Keratinocyte (primary cell): ENCODE measurements around the gene SH3PXD2B. TPM values are rescaled to one million over a fixed set of nuclear protein-coding genes. Genes with fewer than 3 reads are reported as not detected.

Experiments
- DNase-seq: peaks from one replicate; pipeline ENCODE4 v3.0.0-alpha.2; 2011; ENCODE audit warnings: low read depth, missing footprints, low spot score
- FAIRE-seq: peaks from 2 replicates; lab custom pipeline; 2011; peaks lifted over from hg19 to GRCh38; lab: Jason Lieb, UNC
- H2AFZ ChIP-seq: 2 replicates; pipeline ENCODE4 v1.6.0; 2012; ENCODE audit warnings: low read length, control low read depth, inconsistent platforms; ENCODE audit not compliant: control insufficient read depth
- H3K27ac ChIP-seq: 2 replicates; pipeline ENCODE4 v1.5.1; 2011; ENCODE audit warnings: low read length; ENCODE audit not compliant: control insufficient read depth, insufficient read depth
- H3K27me3 ChIP-seq: 3 replicates; pipeline ENCODE4 v1.6.0; 2011; ENCODE audit warnings: low read length; ENCODE audit not compliant: control insufficient read depth, insufficient read depth; ENCODE audit errors: extremely low read depth
- H3K36me3 ChIP-seq, 2 experiments: 2 replicates in 1 of 2; 3 replicates in 1 of 2; pipeline ENCODE4 v1.5.1; 2011; ENCODE audit warnings: low read length in 2 of 2, mild to moderate bottlenecking in 1 of 2; ENCODE audit not compliant: control insufficient read depth in 2 of 2, insufficient read depth in 2 of 2; ENCODE audit errors: extremely low read depth in 1 of 2
- H3K4me1 ChIP-seq: 3 replicates; pipeline ENCODE4 v1.5.1; 2011; ENCODE audit warnings: low read length; ENCODE audit not compliant: control insufficient read depth, insufficient read depth; ENCODE audit errors: extremely low read depth
- H3K4me2 ChIP-seq: 3 replicates; pipeline ENCODE4 v1.6.0; 2011; ENCODE audit warnings: low read depth, low read length; ENCODE audit not compliant: control insufficient read depth, insufficient read depth; ENCODE audit errors: extremely low read depth
- H3K4me3 ChIP-seq, 3 experiments: fragments of 200-600 bp in 1 of 3; sonication (generic) in 1 of 3; 2 replicates in 2 of 3; 3 replicates in 1 of 3; pipeline ENCODE4 v1.5.1; 2011 to 2016; ENCODE audit warnings: low read length in 3 of 3, mild to moderate bottlenecking in 3 of 3, control low read depth in 2 of 3, inconsistent platforms in 1 of 3, low read depth in 1 of 3, mixed read lengths in 1 of 3, mixed run types in 1 of 3, moderate library complexity in 1 of 3; ENCODE audit not compliant: control insufficient read depth in 2 of 3, insufficient read depth in 2 of 3; ENCODE audit errors: extremely low read depth in 1 of 3
- H3K79me2 ChIP-seq: 2 replicates; pipeline ENCODE4 v1.6.0; 2012; ENCODE audit warnings: low read length; ENCODE audit not compliant: control insufficient read depth, insufficient read depth
- H3K9ac ChIP-seq: 3 replicates; pipeline ENCODE4 v1.6.0; 2011; ENCODE audit warnings: low read length; ENCODE audit not compliant: control insufficient read depth, insufficient read depth; ENCODE audit errors: extremely low read depth
- H3K9me1 ChIP-seq: 3 replicates; pipeline ENCODE4 v1.6.0; 2011; ENCODE audit warnings: low read length; ENCODE audit not compliant: control insufficient read depth, insufficient read depth; ENCODE audit errors: extremely low read depth
- H3K9me3 ChIP-seq: 2 replicates; pipeline ENCODE4 v1.5.1; 2012; ENCODE audit warnings: low read depth, low read length; ENCODE audit not compliant: control insufficient read depth
- H4K20me1 ChIP-seq: 3 replicates; pipeline ENCODE4 v1.6.0; 2011; ENCODE audit warnings: low read length; ENCODE audit not compliant: control insufficient read depth, insufficient read depth; ENCODE audit errors: extremely low read depth
- EZH2 ChIP-seq: IDR thresholded peaks from one replicate; pipeline ENCODE4 v1.6.1; 2012; ENCODE audit warnings: inconsistent platforms, mild to moderate bottlenecking, low read length, moderate library complexity
- dilution Hi-C: fragments of 300-500 bp; cut with MboI; formaldehyde crosslinking; loops from one replicate; pipeline ENCODE4 v1.7.0; 2020; ENCODE audit warnings: low sequenced_read_pairs; ENCODE audit not compliant: extremely low pct_ligation_motif_present
- polyA plus RNA-seq, 5 experiments: library from polyadenylated mRNA; depleted of rRNA in 3 of 5; stranded (reverse) in 3 of 5; stranded (forward) in 1 of 5; unstranded in 1 of 5; fragments of >200 nt; gene quantifications; 1 replicate in 1 of 5; 2 replicates in 3 of 5; 3 replicates in 1 of 5; pipeline versions ENCODE4 v1.2.1 to v1.2.3, GENCODE V29; 2011 to 2012; ENCODE audit warnings: missing spikeins in 2 of 5, low read depth in 1 of 5, low replicate concordance in 1 of 5
- TF ChIP-seq, protein P1 (sequence below), 3 experiments: IDR thresholded peaks in 1 of 3; conservative IDR thresholded peaks in 1 of 3; optimal IDR thresholded peaks in 1 of 3; 2 replicates in 2 of 3; 3 replicates in 1 of 3; pipeline versions ENCODE3 to v1.5.1; 2011; ENCODE audit warnings: low read length in 3 of 3, mild to moderate bottlenecking in 3 of 3, moderate library complexity in 2 of 3, control low read depth in 1 of 3, inconsistent platforms in 1 of 3; ENCODE audit not compliant: insufficient read depth in 2 of 3; ENCODE audit errors: extremely low read depth in 1 of 3

The SH3PXD2B gene
- polyA plus RNA-seq, 1 donor (not counting 4 experiments of a cell fraction or from before 2014, with no cell fraction given) = 17.3 TPM

- H3K4me3 ChIP-seq = no peak overlapping the region
- H4K20me1 ChIP-seq = no peaks in the 10 kb centered on the region
- no peak for DNase-seq
- no peak for FAIRE-seq
- no peak overlapping the region for H3K27ac ChIP-seq
- H3K79me2 ChIP-seq = no peaks in the 10 kb centered on the region
- H3K4me1 ChIP-seq = no peaks in the 10 kb centered on the region
- H3K9me1 ChIP-seq = no peaks in the 10 kb centered on the region
- H2AFZ ChIP-seq = no peak overlapping the region
- H3K27me3 ChIP-seq = peaks cover 5% of the 10 kb centered on the region
- dilution Hi-C loops = no loop called here
- H3K9ac ChIP-seq = no peak overlapping the region
- H3K36me3 ChIP-seq = no peaks in the 10 kb centered on the region
- no peak overlapping the region for H3K4me2 ChIP-seq
- H3K9me3 ChIP-seq = no peaks in the 10 kb centered on the region
- no peak for TF ChIP-seq EZH2
- TF ChIP-seq, protein P1, sequence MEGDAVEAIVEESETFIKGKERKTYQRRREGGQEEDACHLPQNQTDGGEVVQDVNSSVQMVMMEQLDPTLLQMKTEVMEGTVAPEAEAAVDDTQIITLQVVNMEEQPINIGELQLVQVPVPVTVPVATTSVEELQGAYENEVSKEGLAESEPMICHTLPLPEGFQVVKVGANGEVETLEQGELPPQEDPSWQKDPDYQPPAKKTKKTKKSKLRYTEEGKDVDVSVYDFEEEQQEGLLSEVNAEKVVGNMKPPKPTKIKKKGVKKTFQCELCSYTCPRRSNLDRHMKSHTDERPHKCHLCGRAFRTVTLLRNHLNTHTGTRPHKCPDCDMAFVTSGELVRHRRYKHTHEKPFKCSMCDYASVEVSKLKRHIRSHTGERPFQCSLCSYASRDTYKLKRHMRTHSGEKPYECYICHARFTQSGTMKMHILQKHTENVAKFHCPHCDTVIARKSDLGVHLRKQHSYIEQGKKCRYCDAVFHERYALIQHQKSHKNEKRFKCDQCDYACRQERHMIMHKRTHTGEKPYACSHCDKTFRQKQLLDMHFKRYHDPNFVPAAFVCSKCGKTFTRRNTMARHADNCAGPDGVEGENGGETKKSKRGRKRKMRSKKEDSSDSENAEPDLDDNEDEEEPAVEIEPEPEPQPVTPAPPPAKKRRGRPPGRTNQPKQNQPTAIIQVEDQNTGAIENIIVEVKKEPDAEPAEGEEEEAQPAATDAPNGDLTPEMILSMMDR (optimal IDR thresholded peaks at IDR 0.05 in 1 of 3, IDR thresholded peaks at IDR 0.05 in 1 of 3, conservative IDR thresholded peaks at IDR 0.05 in 1 of 3; ENCODE audit: extremely low read depth in 1 of 3, insufficient read depth in 2 of 3, low read length in 3 of 3) = no peak
Observed at GRCh38 chr5:172469697-172470096, 15.4 kb upstream of the SH3PXD2B start.

DNA sequence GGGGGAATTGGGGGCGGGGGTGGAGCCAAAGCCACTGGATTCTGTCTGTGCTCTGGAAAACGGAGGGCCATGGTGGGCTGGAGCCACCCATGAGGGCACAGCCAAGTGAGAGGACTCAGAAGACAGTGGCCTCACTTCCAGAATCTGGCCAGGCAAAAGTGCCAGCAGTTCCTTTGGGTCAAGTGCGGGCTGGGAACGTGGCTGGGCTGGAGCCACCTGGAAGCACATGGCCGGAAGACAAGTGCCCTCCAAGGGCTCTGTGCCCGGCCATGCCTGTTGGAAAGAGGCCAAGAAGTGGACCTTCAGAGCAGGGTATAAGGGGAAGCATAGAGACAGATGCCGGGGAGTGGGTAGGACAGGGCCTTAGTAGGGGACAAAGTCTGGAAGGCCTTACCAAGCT is 11.7 kb upstream of the SH3PXD2B start:
- dilution Hi-C loops = no loop called here
- H3K79me2 ChIP-seq = no peaks in the 10 kb centered on the region
- H3K9me3 ChIP-seq = no peaks in the 10 kb centered on the region
- H3K4me1 ChIP-seq = no peaks in the 10 kb centered on the region
- FAIRE-seq (no peak), DNase-seq (no peak)
- H4K20me1 ChIP-seq = no peaks in the 10 kb centered on the region
- no peak overlapping the region for H3K27ac ChIP-seq
- no peak for TF ChIP-seq EZH2
- no peak overlapping the region for H2AFZ ChIP-seq
- H3K9me1 ChIP-seq = no peaks in the 10 kb centered on the region
- no peaks in the 10 kb centered on the region for H3K36me3 ChIP-seq
- H3K4me2 ChIP-seq = no peak overlapping the region
- H3K9ac ChIP-seq = no peak overlapping the region
- H3K27me3 ChIP-seq = peaks cover 5% of the 10 kb centered on the region
- H3K4me3 ChIP-seq = no peak overlapping the region

- Histone ChIP-seq H3K27ac (no peak overlapping the region), H3K9me3 (no peaks in the 10 kb centered on the region), H3K4me2 (no peak overlapping the region), H3K4me3 (no peak overlapping the region), H3K9ac (no peak overlapping the region), H3K36me3 (no peaks in the 10 kb centered on the region), H3K9me1 (no peaks in the 10 kb centered on the region), H3K4me1 (no peaks in the 10 kb centered on the region), H4K20me1 (no peaks in the 10 kb centered on the region), H2AFZ (no peak overlapping the region), H3K79me2 (no peaks in the 10 kb centered on the region), H3K27me3 (no peaks in the 10 kb centered on the region)
- FAIRE-seq (no peak), DNase-seq (no peak)
- TF ChIP-seq, protein P1 (optimal IDR thresholded peaks at IDR 0.05 in 1 of 3, IDR thresholded peaks at IDR 0.05 in 1 of 3, conservative IDR thresholded peaks at IDR 0.05 in 1 of 3; ENCODE audit: extremely low read depth in 1 of 3, insufficient read depth in 2 of 3, low read length in 3 of 3) = no peak
- no peak for TF ChIP-seq EZH2
- dilution Hi-C loops = no loop called here
Observed at GRCh38 chr5:172463031-172463430, 8.7 kb upstream of the SH3PXD2B start.
